ENCODE results near the gene PTP4A1.
"Not testable (repeated sequence)": the region's sequence is repeated elsewhere in the genome, so short reads cannot be mapped to it uniquely, and the experiment has no call there.

The PTP4A1 gene

GRCh38 chr6:63572044-63572746 is at the start of gene PTP4A1, which contains the start of gene LOC128125822:
Gene PTP4A1, plus strand, starts transcription at chr6:63572480. Its CDS starts 4,401 bp downstream, at chr6:63576881.
Gene LOC128125822, plus strand, starts transcription at chr6:63572480.
- Mint-ChIP-seq H3K27ac (peak within 1 kb of the TSS; percentile 98), H3K9me3 (no peaks in the 10 kb centered on the region), H3K4me3 (peak within 1 kb of the TSS; percentile 90 to 92), H3K4me1 (peaks cover 9 to 21% of the 10 kb centered on the region in 2 donors), H3K36me3 (peaks cover 5 to 21% of the 10 kb centered on the region in 2 donors), H3K27me3 (no peaks in the 10 kb centered on the region)
- DNase-seq (peak; percentile 97), ATAC-seq (replicated peaks) (peak; percentile 92)

GRCh38 chr6:63522911-63523287 is 49.4 kb upstream of the PTP4A1 start:
- not testable (repeated sequence) for DNase-seq; H3K4me3 Mint-ChIP-seq; ATAC-seq (replicated peaks); H3K27ac Mint-ChIP-seq; H3K9me3 Mint-ChIP-seq; H3K36me3 Mint-ChIP-seq; H3K27me3 Mint-ChIP-seq
- H3K4me1 Mint-ChIP-seq = peaks cover 5 to 16% of the 10 kb centered on the region in 2 donors

GRCh38 chr6:63523630-63524029 is 48.6 kb upstream of the PTP4A1 start:
- ATAC-seq (replicated peaks) (no peak), DNase-seq (no peak)
- Mint-ChIP-seq H3K9me3 (no peaks in the 10 kb centered on the region), H3K27me3 (no peaks in the 10 kb centered on the region), H3K27ac (no peak overlapping the region), H3K4me3 (no peak overlapping the region), H3K4me1 (peaks cover 5 to 15% of the 10 kb centered on the region in 2 donors), H3K36me3 (no peaks in the 10 kb centered on the region)

- DNase-seq (no peak), ATAC-seq (replicated peaks) (no peak)
- H3K4me1 Mint-ChIP-seq = peaks cover 0 to 5% of the 10 kb centered on the region in 2 donors
Measured at GRCh38 chr6:63525186-63525878, 46.9 kb upstream of the PTP4A1 start.

GRCh38 chr6:63526931-63527330 is 45.3 kb upstream of the PTP4A1 start:
- H3K27ac Mint-ChIP-seq = no peak overlapping the region
- H3K9me3 Mint-ChIP-seq = no peaks in the 10 kb centered on the region
- H3K27me3 Mint-ChIP-seq = peaks cover 0 to 5% of the 10 kb centered on the region in 2 donors
- H3K4me1 Mint-ChIP-seq = peaks cover 0 to 5% of the 10 kb centered on the region in 2 donors
- no peak overlapping the region for H3K4me3 Mint-ChIP-seq
- ATAC-seq (replicated peaks) (no peak), DNase-seq (no peak)
- H3K36me3 Mint-ChIP-seq = no peaks in the 10 kb centered on the region

More at GRCh38 chr6:63525186-63525878, 46.9 kb upstream of the PTP4A1 start:
- H3K36me3 Mint-ChIP-seq = no peaks in the 10 kb centered on the region
- H3K9me3 Mint-ChIP-seq = no peaks in the 10 kb centered on the region
- H3K27me3 Mint-ChIP-seq = peaks cover 0 to 5% of the 10 kb centered on the region in 2 donors
- no peak overlapping the region for H3K27ac Mint-ChIP-seq
- H3K4me3 Mint-ChIP-seq = no peak overlapping the region

GRCh38 chr6:63527658-63528514 is 44.4 kb upstream of the PTP4A1 start:
- Mint-ChIP-seq H3K4me1 (peaks cover 0 to 5% of the 10 kb centered on the region in 2 donors), H3K27me3 (peaks cover 3 to 5% of the 10 kb centered on the region in 2 donors), H3K4me3 (no peak overlapping the region), H3K36me3 (no peaks in the 10 kb centered on the region), H3K27ac (no peak overlapping the region), H3K9me3 (no peaks in the 10 kb centered on the region)
- no peak for ATAC-seq (replicated peaks)
- DNase-seq = no peak

GRCh38 chr6:63529498-63529897 is 42.8 kb upstream of the PTP4A1 start:
- peaks cover 3 to 5% of the 10 kb centered on the region in 2 donors for H3K27me3 Mint-ChIP-seq
- ATAC-seq (replicated peaks) = peak; percentile 60 to 72
- H3K36me3 Mint-ChIP-seq = no peaks in the 10 kb centered on the region
- no peaks in the 10 kb centered on the region for H3K9me3 Mint-ChIP-seq
- DNase-seq = no peak
- H3K27ac Mint-ChIP-seq = no peak overlapping the region
- peaks cover 0 to 5% of the 10 kb centered on the region in 2 donors for H3K4me1 Mint-ChIP-seq
- H3K4me3 Mint-ChIP-seq = no peak overlapping the region

GRCh38 chr6:63530182-63530581 is 42.1 kb upstream of the PTP4A1 start:
- H3K36me3 Mint-ChIP-seq = no peaks in the 10 kb centered on the region
- no peak for DNase-seq
- H3K4me3 Mint-ChIP-seq = no peak overlapping the region
- H3K27ac Mint-ChIP-seq = no peak overlapping the region
- no peaks in the 10 kb centered on the region for H3K9me3 Mint-ChIP-seq
- peaks cover 3 to 5% of the 10 kb centered on the region in 2 donors for H3K27me3 Mint-ChIP-seq
- peaks cover 0 to 5% of the 10 kb centered on the region in 2 donors for H3K4me1 Mint-ChIP-seq
- ATAC-seq (replicated peaks) = no peak

- ATAC-seq (replicated peaks) (no peak), DNase-seq (no peak)
- no peaks in the 10 kb centered on the region for H3K9me3 Mint-ChIP-seq
- peaks cover 0 to 5% of the 10 kb centered on the region in 2 donors for H3K4me1 Mint-ChIP-seq
- H3K36me3 Mint-ChIP-seq = no peaks in the 10 kb centered on the region
- H3K27ac Mint-ChIP-seq = no peak overlapping the region
- no peak overlapping the region for H3K4me3 Mint-ChIP-seq
- H3K27me3 Mint-ChIP-seq = peaks cover 3 to 5% of the 10 kb centered on the region in 2 donors
Measured at GRCh38 chr6:63530991-63531390, 41.3 kb upstream of the PTP4A1 start.

- H3K4me1 Mint-ChIP-seq = peaks cover 2 to 10% of the 10 kb centered on the region in 2 donors
- H3K4me3 Mint-ChIP-seq = no peak overlapping the region
- ATAC-seq (replicated peaks) = no peak
- H3K36me3 Mint-ChIP-seq = no peaks in the 10 kb centered on the region
- DNase-seq = no peak
- H3K27ac Mint-ChIP-seq = no peak overlapping the region
- H3K27me3 Mint-ChIP-seq = peaks cover 5 to 7% of the 10 kb centered on the region in 2 donors
- H3K9me3 Mint-ChIP-seq = no peaks in the 10 kb centered on the region
Measured at GRCh38 chr6:63533026-63533425, 39.3 kb upstream of the PTP4A1 start.

- Mint-ChIP-seq H3K9me3 (no peaks in the 10 kb centered on the region), H3K27me3 (peaks cover 5 to 7% of the 10 kb centered on the region in 2 donors), H3K36me3 (no peaks in the 10 kb centered on the region), H3K4me3 (no peak overlapping the region), H3K27ac (no peak overlapping the region), H3K4me1 (peaks cover 2 to 10% of the 10 kb centered on the region in 2 donors)
- ATAC-seq (replicated peaks) (no peak), DNase-seq (no peak)
Measured at GRCh38 chr6:63533952-63534351, 38.3 kb upstream of the PTP4A1 start.

GRCh38 chr6:63537201-63537958 is 34.9 kb upstream of the PTP4A1 start:
- no peak for DNase-seq
- peaks cover 2 to 5% of the 10 kb centered on the region in 2 donors for H3K4me1 Mint-ChIP-seq

GRCh38 chr6:63537959-63538300 is 34.4 kb upstream of the PTP4A1 start:
- H3K4me3 Mint-ChIP-seq = no peak overlapping the region

More at GRCh38 chr6:63537201-63537958, 34.9 kb upstream of the PTP4A1 start:
- no peak for ATAC-seq (replicated peaks)
- H3K27ac Mint-ChIP-seq = no peak overlapping the region
- no peaks in the 10 kb centered on the region for H3K36me3 Mint-ChIP-seq
- no peaks in the 10 kb centered on the region for H3K9me3 Mint-ChIP-seq
- peaks cover 15 to 17% of the 10 kb centered on the region in 2 donors for H3K27me3 Mint-ChIP-seq
- H3K4me3 Mint-ChIP-seq = no peak overlapping the region

More at GRCh38 chr6:63537959-63538300, 34.4 kb upstream of the PTP4A1 start:
- no peaks in the 10 kb centered on the region for H3K36me3 Mint-ChIP-seq
- no peaks in the 10 kb centered on the region for H3K9me3 Mint-ChIP-seq
- H3K27me3 Mint-ChIP-seq = peaks cover 19 to 22% of the 10 kb centered on the region in 2 donors
- peak in 1 of 2 donors; percentile 39 for ATAC-seq (replicated peaks)
- no peak overlapping the region for H3K27ac Mint-ChIP-seq
- H3K4me1 Mint-ChIP-seq = peaks cover 2 to 5% of the 10 kb centered on the region in 2 donors
- DNase-seq = no peak
